ENCODE data around the gene CD209. TPM values are rescaled to one million over a fixed set of nuclear protein-coding genes. Genes with fewer than 3 reads are reported as not detected.

CD209 gene
- total and polyA plus RNA-seq, 3 donors from 2014 or later, result 0.55 to 5.0 (median 0.74) TPM

- WGBS, 2 donors, result 89 to 92% methylated on average over 1 of the region's 1 CpG
- TF ChIP-seq, protein P1, sequence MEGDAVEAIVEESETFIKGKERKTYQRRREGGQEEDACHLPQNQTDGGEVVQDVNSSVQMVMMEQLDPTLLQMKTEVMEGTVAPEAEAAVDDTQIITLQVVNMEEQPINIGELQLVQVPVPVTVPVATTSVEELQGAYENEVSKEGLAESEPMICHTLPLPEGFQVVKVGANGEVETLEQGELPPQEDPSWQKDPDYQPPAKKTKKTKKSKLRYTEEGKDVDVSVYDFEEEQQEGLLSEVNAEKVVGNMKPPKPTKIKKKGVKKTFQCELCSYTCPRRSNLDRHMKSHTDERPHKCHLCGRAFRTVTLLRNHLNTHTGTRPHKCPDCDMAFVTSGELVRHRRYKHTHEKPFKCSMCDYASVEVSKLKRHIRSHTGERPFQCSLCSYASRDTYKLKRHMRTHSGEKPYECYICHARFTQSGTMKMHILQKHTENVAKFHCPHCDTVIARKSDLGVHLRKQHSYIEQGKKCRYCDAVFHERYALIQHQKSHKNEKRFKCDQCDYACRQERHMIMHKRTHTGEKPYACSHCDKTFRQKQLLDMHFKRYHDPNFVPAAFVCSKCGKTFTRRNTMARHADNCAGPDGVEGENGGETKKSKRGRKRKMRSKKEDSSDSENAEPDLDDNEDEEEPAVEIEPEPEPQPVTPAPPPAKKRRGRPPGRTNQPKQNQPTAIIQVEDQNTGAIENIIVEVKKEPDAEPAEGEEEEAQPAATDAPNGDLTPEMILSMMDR (IDR thresholded peaks at IDR 0.05), result no peak
- no peak for TF ChIP-seq POLR2A (IDR thresholded peaks at IDR 0.05)
- H3K36me3 ChIP-seq (ENCODE audit: low read depth, missing control alignments), result no peaks in the 10 kb centered on the region
- no peak overlapping the region for H3K4me3 ChIP-seq
- no peaks in the 10 kb centered on the region for H3K27me3 ChIP-seq
- H3K4me1 ChIP-seq, result no peaks in the 10 kb centered on the region
- intact Hi-C loops (cut with DNase I; ENCODE audit: low total_unique reads), result no loop called here
- H3K9me3 ChIP-seq, result no peaks in the 10 kb centered on the region
- no peak overlapping the region for H3K27ac ChIP-seq
- DNase-seq, result no peak
Measured at GRCh38 chr19:7716762-7717161, 30.6 kb downstream of the CD209 start.

DNA sequence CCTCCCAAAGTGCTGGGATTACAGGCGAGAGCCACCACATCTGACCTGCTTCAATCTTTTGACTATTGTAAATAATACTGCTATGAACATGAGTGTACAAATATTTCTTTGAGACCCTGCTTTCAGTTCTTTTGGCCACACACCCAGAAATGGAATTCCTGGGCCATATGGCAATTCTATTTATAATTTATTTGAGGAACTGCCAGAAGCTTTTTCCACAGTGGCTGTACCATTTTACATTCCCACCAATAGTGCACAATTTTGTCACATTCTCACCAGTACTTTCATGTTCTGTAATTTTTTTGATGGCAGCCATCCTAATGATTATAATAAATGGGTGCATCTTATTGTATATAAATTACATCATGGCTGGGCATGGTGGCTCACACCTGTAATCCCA is 31.7 kb downstream of the CD209 start:
- Histone ChIP-seq H3K27ac (no peak overlapping the region), H3K9me3 (no peaks in the 10 kb centered on the region), H3K36me3 (ENCODE audit: low read depth, missing control alignments) (no peaks in the 10 kb centered on the region), H3K4me1 (no peaks in the 10 kb centered on the region), H3K27me3 (no peaks in the 10 kb centered on the region), H3K4me3 (no peak overlapping the region)
- intact Hi-C loops (cut with DNase I; ENCODE audit: low total_unique reads), result no loop called here
- no peak for TF ChIP-seq POLR2A (IDR thresholded peaks at IDR 0.05)
- TF ChIP-seq, protein P1 (IDR thresholded peaks at IDR 0.05), result no peak
- WGBS, 2 donors, result 80 to 94% methylated on average over 1 of the region's 1 CpG
- DNase-seq, result no peak

DNA sequence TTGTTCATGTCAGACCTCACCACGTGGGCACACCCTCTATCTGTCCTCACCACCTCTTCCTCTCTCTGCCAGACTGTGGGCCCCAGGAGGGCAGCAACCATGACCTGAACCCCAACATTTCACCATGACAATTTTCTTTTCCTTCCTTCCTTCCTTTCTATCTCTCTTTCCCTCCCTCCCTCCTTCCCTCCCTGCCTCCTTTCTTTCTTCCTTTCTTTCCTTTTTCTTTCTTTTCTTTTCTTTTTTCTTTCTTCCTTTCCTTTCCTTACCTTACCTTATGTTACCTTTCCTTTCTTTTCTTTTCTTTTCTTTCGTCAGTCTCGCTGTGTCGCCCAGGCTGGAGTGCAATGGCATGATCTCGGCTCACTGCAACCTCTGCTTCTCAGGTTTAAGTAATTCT is 36.7 kb downstream of the CD209 start:
- Histone ChIP-seq H3K4me1 (no peaks in the 10 kb centered on the region), H3K9me3 (no peaks in the 10 kb centered on the region), H3K27me3 (no peaks in the 10 kb centered on the region), H3K36me3 (ENCODE audit: low read depth, missing control alignments) (no peaks in the 10 kb centered on the region), H3K4me3 (no peak overlapping the region), H3K27ac (no peak overlapping the region)
- no peak for TF ChIP-seq POLR2A (IDR thresholded peaks at IDR 0.05)
- TF ChIP-seq, protein P1 (IDR thresholded peaks at IDR 0.05), result no peak
- no peak for DNase-seq
- 80 to 83% methylated on average over 5 of the region's 5 CpGs for WGBS, 2 donors
- intact Hi-C loops (cut with DNase I; ENCODE audit: low total_unique reads), result no loop called here

DNA sequence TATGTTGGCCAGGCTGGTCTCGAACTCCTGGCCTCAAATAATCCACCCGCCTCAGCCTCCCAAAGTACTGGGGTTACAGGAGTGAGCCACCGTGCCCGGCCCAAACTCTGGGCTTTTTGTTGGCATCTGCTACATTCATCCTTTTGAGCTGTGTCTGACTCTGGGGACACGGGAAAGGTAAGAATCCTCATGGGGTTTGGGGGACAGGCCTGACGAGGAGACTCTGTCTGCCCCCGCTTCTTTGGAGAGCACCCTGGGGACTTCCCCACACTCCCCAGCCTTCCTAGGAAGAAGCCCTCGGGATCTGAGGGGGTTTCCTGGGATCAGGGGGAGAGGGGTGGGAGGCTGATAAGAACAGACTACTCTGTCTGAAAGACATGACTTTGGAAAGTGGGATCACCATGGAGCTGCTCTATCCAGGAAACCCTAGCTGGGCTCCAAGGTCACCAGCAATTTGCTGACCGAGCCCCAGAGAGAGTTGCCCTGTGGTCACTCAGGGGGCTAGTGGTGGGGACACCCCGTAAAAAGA is 37.3 kb downstream of the CD209 start:
- no peak overlapping the region for H3K4me3 ChIP-seq
- no peaks in the 10 kb centered on the region for H3K4me1 ChIP-seq
- H3K27me3 ChIP-seq, result no peaks in the 10 kb centered on the region
- intact Hi-C loops (cut with DNase I; ENCODE audit: low total_unique reads), result no loop called here
- 75 to 80% methylated on average over 7 to 10 of the region's 10 CpGs for whole genome bisulfite sequencing, 2 donors
- no peaks in the 10 kb centered on the region for H3K9me3 ChIP-seq
- H3K36me3 ChIP-seq (ENCODE audit: low read depth, missing control alignments), result no peaks in the 10 kb centered on the region
- DNase-seq, result no peak
- TF ChIP-seq, protein P1 (IDR thresholded peaks at IDR 0.05), result no peak
- no peak for TF ChIP-seq POLR2A (IDR thresholded peaks at IDR 0.05)
- no peak overlapping the region for H3K27ac ChIP-seq

- Histone ChIP-seq H3K36me3 (ENCODE audit: low read depth, missing control alignments) (no peaks in the 10 kb centered on the region), H3K9me3 (no peaks in the 10 kb centered on the region), H3K4me3 (no peak overlapping the region), H3K4me1 (no peaks in the 10 kb centered on the region), H3K27me3 (no peaks in the 10 kb centered on the region), H3K27ac (no peak overlapping the region)
- 68 to 71% methylated on average over 5 to 8 of the region's 8 CpGs for WGBS, 2 donors
- no peak for DNase-seq
- intact Hi-C loops (cut with DNase I; ENCODE audit: low total_unique reads), result no loop called here
- no peak for TF ChIP-seq POLR2A (IDR thresholded peaks at IDR 0.05)
- TF ChIP-seq, protein P1 (IDR thresholded peaks at IDR 0.05), result no peak
Measured at GRCh38 chr19:7706955-7707456, 40.3 kb downstream of the CD209 start.
